ENCODE results near the gene GAS2L3.

- TF ChIP-seq SP1 (IDR thresholded peaks at IDR 0.05) (no peak), ELF4 (IDR thresholded peaks at IDR 0.05) (no peak), ARNT (IDR thresholded peaks at IDR 0.05) (no peak)
Measured at GRCh38 chr12:100534625-100535227, 38.8 kb upstream of the GAS2L3 start.

All from HEK293T (cell line).